Spinal cord (tissue), 4 donors: ENCODE measurements around the gene RSKR. TPM values are rescaled to one million over a fixed set of nuclear protein-coding genes. Genes with fewer than 3 reads are reported as not detected.

Source experiments
- polyA plus RNA-seq, 2 donors: library from polyadenylated mRNA; unstranded; fragments of 120-200 nt; gene quantifications; one replicate each; pipeline ENCODE4 v1.2.1, GENCODE V29; 2013; ENCODE audit not compliant: insufficient read length in 2 of 2
- total RNA-seq, 2 donors: library from RNA; depleted of rRNA in 1 of 2; stranded (reverse); fragments of 120-200 nt in 1 of 2; fragments of >200 nt in 1 of 2; gene quantifications; one replicate each; pipeline versions ENCODE4 v1.2.3 to v1.2.4, GENCODE V29; 2013 to 2014

RSKR gene
- total and polyA plus RNA-seq, 4 donors: 12.4 to 51.0 (median 17.6) TPM

Other genes with a start within 250 kb of the RSKR start
- gene SEBOX, start 249.0 kb downstream of the RSKR start, total RNA-seq: not detected
- gene SEBOX, start 249.0 kb downstream of the RSKR start, polyA plus RNA-seq: under 1 TPM in 1 of 2 donors, not detected in 1; 0.32 TPM
- gene VTN, start 243.9 kb downstream of the RSKR start, total RNA-seq: 1 to 10 TPM in 1 of 2 donors, under 1 TPM in 1; 0.40 to 3.0 TPM
- 1 to 10 TPM; 2.1 to 2.9 TPM for gene VTN, start 243.9 kb downstream of the RSKR start, polyA plus RNA-seq
- gene SARM1, start 242.5 kb downstream of the RSKR start, total RNA-seq: 10 to 100 TPM; 13.1 to 17.0 TPM
- 10 to 100 TPM; 51.5 to 52.0 TPM for gene SARM1, start 242.5 kb downstream of the RSKR start, polyA plus RNA-seq
- gene SLC46A1, start 208.0 kb downstream of the RSKR start, total RNA-seq: 10 to 100 TPM; 10.2 to 17.8 TPM
- 10 to 100 TPM; 26.2 to 32.5 TPM for gene SLC46A1, start 208.0 kb downstream of the RSKR start, polyA plus RNA-seq
- under 1 TPM in 1 of 2 donors, not detected in 1; 0.06 TPM for gene SLC13A2, start 140.5 kb downstream of the RSKR start, total RNA-seq
- gene SLC13A2, start 140.5 kb downstream of the RSKR start, polyA plus RNA-seq: under 1 TPM; 0.10 to 0.27 TPM
- not detected for gene FOXN1, start 107.8 kb downstream of the RSKR start, total RNA-seq
- not detected for gene FOXN1, start 107.8 kb downstream of the RSKR start, polyA plus RNA-seq
- 10 to 100 TPM; 33.1 to 58.9 TPM for gene UNC119, start 61.6 kb downstream of the RSKR start, total RNA-seq
- gene UNC119, start 61.6 kb downstream of the RSKR start, polyA plus RNA-seq: 10 to 100 TPM; 79.0 to 85.8 TPM
- gene PIGS, start 42.7 kb downstream of the RSKR start, total RNA-seq: 10 to 100 TPM; 34.3 to 40.4 TPM
- gene PIGS, start 42.7 kb downstream of the RSKR start, polyA plus RNA-seq: 10 to 100 TPM; 53.6 to 57.5 TPM
- gene ALDOC, start 37.3 kb downstream of the RSKR start, total RNA-seq: 100 to 1,000 TPM; 217 to 674 TPM
- gene ALDOC, start 37.3 kb downstream of the RSKR start, polyA plus RNA-seq: 100 to 1,000 TPM; 578 to 619 TPM
- 10 to 100 TPM; 14.1 to 24.8 TPM for gene SPAG5, start 15.2 kb downstream of the RSKR start, total RNA-seq
- gene SPAG5, start 15.2 kb downstream of the RSKR start, polyA plus RNA-seq: 10 to 100 TPM; 26.7 to 32.0 TPM
- 100 to 1,000 TPM in 1 of 2 donors, 10 to 100 TPM in 1; 87.8 to 108 TPM for gene BLTP2, start 31.0 kb upstream of the RSKR start, total RNA-seq
- gene BLTP2, start 31.0 kb upstream of the RSKR start, polyA plus RNA-seq: 10 to 100 TPM; 69.1 to 85.7 TPM
- gene SDF2, start 47.7 kb upstream of the RSKR start, total RNA-seq: 10 to 100 TPM; 43.3 to 72.1 TPM
- 10 to 100 TPM; 65.3 to 73.8 TPM for gene SDF2, start 47.7 kb upstream of the RSKR start, polyA plus RNA-seq
- gene SUPT6H, start 48.0 kb upstream of the RSKR start, total RNA-seq: 10 to 100 TPM; 46.8 to 48.5 TPM
- 10 to 100 TPM; 59.3 to 63.7 TPM for gene SUPT6H, start 48.0 kb upstream of the RSKR start, polyA plus RNA-seq
- gene PROCA1, start 97.7 kb upstream of the RSKR start, total RNA-seq: 1 to 10 TPM; 2.9 to 3.6 TPM
- 10 to 100 TPM; 11.8 to 17.4 TPM for gene PROCA1, start 97.7 kb upstream of the RSKR start, polyA plus RNA-seq
- 100 to 1,000 TPM in 1 of 2 donors, 10 to 100 TPM in 1; 30.0 to 111 TPM for gene RAB34, start 103.7 kb upstream of the RSKR start, total RNA-seq
- gene RAB34, start 103.7 kb upstream of the RSKR start, polyA plus RNA-seq: 10 to 100 TPM; 48.1 to 58.8 TPM
- 1,000 to 10,000 TPM in 1 of 2 donors, 100 to 1,000 TPM in 1; 329 to 1,156 TPM for gene RPL23A, start 105.8 kb upstream of the RSKR start, total RNA-seq
- 100 to 1,000 TPM; 576 to 608 TPM for gene RPL23A, start 105.8 kb upstream of the RSKR start, polyA plus RNA-seq
- gene TLCD1, start 112.0 kb upstream of the RSKR start, total RNA-seq: 1 to 10 TPM; 3.0 to 5.1 TPM
- 1 to 10 TPM; 7.6 to 9.9 TPM for gene TLCD1, start 112.0 kb upstream of the RSKR start, polyA plus RNA-seq
- gene NEK8, start 114.6 kb upstream of the RSKR start, total RNA-seq: 1 to 10 TPM; 1.5 to 3.0 TPM
- gene NEK8, start 114.6 kb upstream of the RSKR start, polyA plus RNA-seq: 1 to 10 TPM; 3.5 to 5.0 TPM
- gene TRAF4, start 129.8 kb upstream of the RSKR start, total RNA-seq: 10 to 100 TPM; 33.6 to 56.3 TPM
- 100 to 1,000 TPM; 168 to 171 TPM for gene TRAF4, start 129.8 kb upstream of the RSKR start, polyA plus RNA-seq
- gene FAM222B, start 228.6 kb upstream of the RSKR start, total RNA-seq: 1 to 10 TPM; 4.3 to 7.9 TPM
- 10 to 100 TPM; 31.7 to 33.1 TPM for gene FAM222B, start 228.6 kb upstream of the RSKR start, polyA plus RNA-seq
- 10 to 100 TPM; 23.4 to 31.5 TPM for gene ERAL1, start 240.8 kb upstream of the RSKR start, total RNA-seq
- gene ERAL1, start 240.8 kb upstream of the RSKR start, polyA plus RNA-seq: 10 to 100 TPM; 64.6 to 68.2 TPM